Bronchial epithelial cell (primary cell): Measurements from ENCODE around the gene NIN. TPM values are rescaled to one million over a fixed set of nuclear protein-coding genes. Genes with fewer than 3 reads are reported as not detected.
A peak's percentile ranks its signal among the peaks of the same experiment; 100 is the strongest.
"Not testable (repeated sequence)": the region's sequence is repeated elsewhere in the genome, so short reads cannot be mapped to it uniquely, and the experiment has no call there.

ENCODE experiments used
- DNase-seq: peaks from one replicate; pipeline ENCODE4 v3.0.0-alpha.2; 2010; ENCODE audit warnings: low read depth
- FAIRE-seq: peaks from 2 replicates; lab custom pipeline; 2011; peaks lifted over from hg19 to GRCh38; lab: Jason Lieb, UNC
- H3K27me3 ChIP-seq: 2 replicates; pipeline ENCODE4 v1.5.1; 2011; ENCODE audit warnings: low read length; ENCODE audit not compliant: control insufficient read depth, insufficient read depth
- H3K36me3 ChIP-seq: 2 replicates; pipeline ENCODE4 v1.5.1; 2011; ENCODE audit warnings: low read length; ENCODE audit not compliant: control insufficient read depth, insufficient read depth
- H3K4me3 ChIP-seq: 2 replicates; pipeline ENCODE4 v1.5.1; 2011; ENCODE audit warnings: mild to moderate bottlenecking, low read depth, low read length, control low read depth
- total RNA-seq: library from RNA; depleted of rRNA; stranded (reverse); fragments of >200 nt; gene quantifications from 2 replicates; pipeline ENCODE4 v1.2.1, GENCODE V29; 2014
- TF ChIP-seq, protein P1 (sequence below): IDR thresholded peaks from 2 replicates; pipeline ENCODE4 v1.5.1; 2011; ENCODE audit warnings: mild to moderate bottlenecking, moderate library complexity, low read length, control low read depth, inconsistent platforms; ENCODE audit not compliant: insufficient read depth, severe bottlenecking

The NIN gene
- total RNA-seq, 1 donor from 2014 or later = 16.8 TPM

GRCh38 chr14:50821510-50822464 is 9.2 kb downstream of the NIN start:
- FAIRE-seq (no peak), DNase-seq (peak; percentile 75)
- H3K27me3 ChIP-seq = no peaks in the 10 kb centered on the region
- TF ChIP-seq, protein P1, sequence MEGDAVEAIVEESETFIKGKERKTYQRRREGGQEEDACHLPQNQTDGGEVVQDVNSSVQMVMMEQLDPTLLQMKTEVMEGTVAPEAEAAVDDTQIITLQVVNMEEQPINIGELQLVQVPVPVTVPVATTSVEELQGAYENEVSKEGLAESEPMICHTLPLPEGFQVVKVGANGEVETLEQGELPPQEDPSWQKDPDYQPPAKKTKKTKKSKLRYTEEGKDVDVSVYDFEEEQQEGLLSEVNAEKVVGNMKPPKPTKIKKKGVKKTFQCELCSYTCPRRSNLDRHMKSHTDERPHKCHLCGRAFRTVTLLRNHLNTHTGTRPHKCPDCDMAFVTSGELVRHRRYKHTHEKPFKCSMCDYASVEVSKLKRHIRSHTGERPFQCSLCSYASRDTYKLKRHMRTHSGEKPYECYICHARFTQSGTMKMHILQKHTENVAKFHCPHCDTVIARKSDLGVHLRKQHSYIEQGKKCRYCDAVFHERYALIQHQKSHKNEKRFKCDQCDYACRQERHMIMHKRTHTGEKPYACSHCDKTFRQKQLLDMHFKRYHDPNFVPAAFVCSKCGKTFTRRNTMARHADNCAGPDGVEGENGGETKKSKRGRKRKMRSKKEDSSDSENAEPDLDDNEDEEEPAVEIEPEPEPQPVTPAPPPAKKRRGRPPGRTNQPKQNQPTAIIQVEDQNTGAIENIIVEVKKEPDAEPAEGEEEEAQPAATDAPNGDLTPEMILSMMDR = no peak
- peaks cover 2% of the 10 kb centered on the region for H3K36me3 ChIP-seq
- no peak overlapping the region for H3K4me3 ChIP-seq

- H3K27me3 ChIP-seq = no peaks in the 10 kb centered on the region
- FAIRE-seq (no peak), DNase-seq (peak; percentile 78)
- H3K36me3 ChIP-seq = no peaks in the 10 kb centered on the region
- H3K4me3 ChIP-seq = no peak overlapping the region
- TF ChIP-seq, protein P1 = no peak
Observed at GRCh38 chr14:50820786-50821509, 10.0 kb downstream of the NIN start.

DNA sequence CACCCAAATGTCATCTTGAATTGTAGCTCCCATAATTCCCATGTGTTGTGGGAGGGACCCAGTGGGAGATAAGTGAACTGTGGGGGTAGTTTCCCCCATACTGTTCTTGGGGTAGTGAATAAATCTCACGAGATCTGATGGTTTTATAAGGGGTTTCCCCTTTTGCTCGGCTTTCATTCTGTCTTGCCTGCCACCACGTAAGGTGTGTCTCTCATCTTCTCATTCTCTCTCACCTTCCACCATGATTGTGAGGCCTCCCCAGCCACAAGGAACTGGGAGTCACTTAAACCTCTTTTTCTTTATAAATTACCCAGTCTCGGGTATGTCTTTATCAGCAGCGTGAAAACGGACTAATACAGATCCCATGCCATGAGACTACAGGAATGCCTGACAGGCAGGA is 11.7 kb downstream of the NIN start:
- DNase-seq, H3K27me3 ChIP-seq, H3K36me3 ChIP-seq, FAIRE-seq, H3K4me3 ChIP-seq: not testable (repeated sequence)

DNA sequence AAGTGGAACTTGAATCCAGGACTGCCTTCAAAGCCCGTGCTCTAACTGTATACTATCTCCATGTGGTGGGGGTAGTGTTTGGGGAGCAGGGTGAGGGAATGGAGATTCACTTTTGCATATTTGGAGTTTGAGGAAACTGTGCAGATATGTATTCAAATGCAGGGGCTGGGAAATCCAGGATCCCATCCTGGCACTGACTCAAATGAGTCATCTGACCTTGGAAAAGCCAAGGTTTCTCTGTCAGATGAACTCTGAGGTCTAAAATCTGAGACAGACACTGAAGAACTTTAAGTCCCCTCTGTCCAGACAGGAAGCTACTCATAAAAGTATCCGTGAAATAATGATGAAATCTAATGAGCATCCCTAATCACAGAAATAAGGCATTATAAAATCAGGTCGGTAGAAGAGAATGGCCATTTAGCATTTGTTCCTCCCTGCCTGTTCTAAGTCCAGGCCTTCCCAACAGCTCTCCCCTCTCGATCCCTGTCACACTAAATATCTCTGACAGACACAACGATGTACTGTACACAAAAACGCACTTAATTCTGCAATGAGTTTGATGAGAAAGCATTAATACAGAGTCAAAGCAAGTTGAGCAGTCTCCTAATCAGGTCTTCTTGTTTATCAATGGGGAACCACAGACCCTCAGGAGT is 14.4 kb downstream of the NIN start:
- TF ChIP-seq, protein P1 = no peak
- no peak for DNase-seq
- Histone ChIP-seq H3K27me3 (no peaks in the 10 kb centered on the region), H3K4me3 (no peak overlapping the region), H3K36me3 (no peaks in the 10 kb centered on the region)
- no peak for FAIRE-seq

- not testable (repeated sequence) for H3K27me3 ChIP-seq, DNase-seq, FAIRE-seq, H3K36me3 ChIP-seq, H3K4me3 ChIP-seq
Observed at GRCh38 chr14:50815526-50815925, 15.4 kb downstream of the NIN start.

GRCh38 chr14:50815058-50815457 is 15.9 kb downstream of the NIN start:
- H3K4me3 ChIP-seq, H3K36me3 ChIP-seq, FAIRE-seq, H3K27me3 ChIP-seq, DNase-seq: not testable (repeated sequence)

DNA sequence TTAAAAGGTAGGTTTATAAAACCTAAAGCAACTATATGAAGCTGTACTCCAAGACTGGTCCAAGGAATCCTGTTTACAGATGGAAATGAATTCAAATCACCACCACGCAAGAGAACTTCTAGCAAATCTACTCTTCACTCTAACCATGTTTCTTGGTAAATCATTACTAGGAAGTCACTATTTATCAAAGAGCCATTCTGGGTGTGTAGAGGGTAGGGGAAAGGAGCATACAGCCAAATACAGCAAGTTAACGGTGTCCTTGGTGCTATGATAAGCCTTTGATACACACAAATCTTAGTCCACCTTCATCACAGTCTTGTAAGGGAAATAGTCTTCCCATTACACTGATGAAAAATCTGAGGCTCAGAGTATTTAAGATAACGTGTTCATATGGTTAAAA is 16.8 kb downstream of the NIN start:
- H3K27me3 ChIP-seq = no peaks in the 10 kb centered on the region
- no peak for FAIRE-seq
- H3K4me3 ChIP-seq = no peak overlapping the region
- H3K36me3 ChIP-seq = no peaks in the 10 kb centered on the region
- TF ChIP-seq, protein P1 = no peak
- DNase-seq = no peak
